SU-DHL-6 (cell line): ENCODE data around the gene OPRM1.

Experiments used
- H2AFZ ChIP-seq: fragments of 200-600 bp; sonication (generic); 2 replicates; pipeline ENCODE4 v1.6.1; 2014; ENCODE audit warnings: low read depth, mild to moderate bottlenecking, moderate library complexity, mixed read lengths, antibody characterized with exemption, low read length; ENCODE audit not compliant: severe bottlenecking
- H3F3A ChIP-seq: fragments of 200-600 bp; shearing (Covaris generic); 2 replicates; pipeline ENCODE4 v1.6.0; 2016; ENCODE audit warnings: antibody characterized with exemption, mild to moderate bottlenecking; ENCODE audit not compliant: insufficient read depth
- H3K27ac ChIP-seq: fragments of 200-600 bp; sonication (generic); 2 replicates; pipeline ENCODE4 v1.5.1; 2016; ENCODE audit warnings: low read depth, mild to moderate bottlenecking, low read length, moderate library complexity, mixed read lengths
- H3K27me3 ChIP-seq: fragments of 200-600 bp; sonication (generic), shearing (Covaris generic); 2 replicates; pipeline ENCODE4 v1.6.0; 2014; ENCODE audit warnings: mild to moderate bottlenecking, low read length
- H3K36me3 ChIP-seq: fragments of 200-600 bp; sonication (generic); 2 replicates; pipeline ENCODE4 v1.6.1; 2014; ENCODE audit warnings: mild to moderate bottlenecking, low read length, mixed read lengths
- H3K4me2 ChIP-seq: fragments of 300-600, 200-600 bp; shearing (Covaris generic), sonication (generic); 2 replicates; pipeline ENCODE4 v1.6.0; 2014; ENCODE audit warnings: low read length, low read depth, mild to moderate bottlenecking; ENCODE audit not compliant: poor library complexity, severe bottlenecking
- H3K4me3 ChIP-seq: fragments of 200-600 bp; sonication (generic); 2 replicates; pipeline ENCODE4 v1.5.1; 2014; ENCODE audit warnings: antibody characterized with exemption, low read length, mild to moderate bottlenecking, mixed read lengths; ENCODE audit not compliant: insufficient read depth, poor library complexity, severe bottlenecking
- H3K79me2 ChIP-seq: fragments of 200-600 bp; sonication (generic); 2 replicates; pipeline ENCODE4 v1.6.1; 2014; ENCODE audit warnings: mild to moderate bottlenecking, low read length, moderate library complexity; ENCODE audit not compliant: insufficient read depth
- H3K9ac ChIP-seq: fragments of 200-600 bp; sonication (generic); 2 replicates; pipeline ENCODE4 v1.7.0; 2014; ENCODE audit warnings: mild to moderate bottlenecking, low read length
- H3K9me2 ChIP-seq: fragments of 200-600 bp; sonication (generic); replicated peaks from 2 replicates; pipeline ENCODE4 v1.6.1; 2014; ENCODE audit warnings: low read length; ENCODE audit not compliant: insufficient read depth
- H3K9me3 ChIP-seq: fragments of 200-600 bp; sonication (generic); 2 replicates; pipeline ENCODE4 v1.6.1; 2014; ENCODE audit warnings: low read length, mixed read lengths; ENCODE audit not compliant: insufficient read depth
- H4K20me1 ChIP-seq: fragments of 200-600 bp; sonication (generic); 2 replicates; pipeline ENCODE4 v1.6.1; 2014; ENCODE audit warnings: low read depth, mild to moderate bottlenecking, antibody characterized with exemption, low read length, moderate library complexity, mixed read lengths
- CTCF ChIP-seq: fragments of 200-600 bp; sonication (generic); IDR thresholded peaks from one replicate; pipeline ENCODE4 v1.5.1; 2017; ENCODE audit warnings: antibody characterized with exemption, mild to moderate bottlenecking, low read length, moderate library complexity; ENCODE audit not compliant: insufficient read depth, poor library complexity, severe bottlenecking
- EZH2phosphoT487 ChIP-seq: fragments of 200-600 bp; sonication (generic), shearing (Covaris generic); conservative IDR thresholded peaks from 2 replicates; pipeline ENCODE4 v1.6.1; 2018; ENCODE audit warnings: mild to moderate bottlenecking, antibody characterized with exemption, low read length, moderate library complexity, mixed read lengths

The OPRM1 gene

DNA sequence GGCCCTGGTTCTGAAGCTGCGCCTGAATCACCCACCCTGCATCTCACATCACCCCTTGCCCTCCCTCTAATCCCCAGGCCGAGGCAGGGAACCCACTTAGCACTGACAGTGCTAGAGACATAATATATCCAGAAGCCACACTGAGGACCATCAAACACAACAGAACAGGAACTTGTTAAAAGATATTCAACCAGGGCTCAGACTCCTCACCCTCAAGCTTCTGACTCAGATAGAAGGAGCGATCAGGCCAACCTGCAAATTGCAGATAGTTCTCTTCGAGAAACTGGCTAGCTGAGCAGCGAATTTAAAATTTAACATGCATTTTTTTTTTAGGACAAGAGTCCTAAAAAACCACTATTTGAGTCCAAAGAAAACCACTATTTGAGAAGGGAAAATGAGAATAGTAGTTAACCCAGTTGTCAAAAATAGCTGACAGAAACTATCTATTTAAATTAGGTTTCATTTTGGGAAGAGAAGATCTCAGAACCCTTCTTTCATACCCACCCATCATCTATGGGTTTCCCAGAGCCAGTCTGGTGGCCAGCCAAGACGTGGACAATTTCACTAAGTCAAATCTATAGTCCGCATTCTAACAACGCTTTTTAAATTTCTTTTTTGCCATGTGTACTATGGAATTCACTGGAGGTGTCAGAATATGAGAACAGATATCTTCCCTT lies 95.6 kb downstream of the OPRM1 start:
- Histone ChIP-seq H3K4me2 (no peak overlapping the region), H3K36me3 (no peaks in the 10 kb centered on the region), H4K20me1 (no peaks in the 10 kb centered on the region), H3K9ac (no peak overlapping the region), H3K9me3 (no peaks in the 10 kb centered on the region), H3K27ac (no peak overlapping the region), H3K27me3 (no peaks in the 10 kb centered on the region), H3K4me3 (no peak overlapping the region), H2AFZ (no peak overlapping the region), H3F3A (no peaks in the 10 kb centered on the region), H3K79me2 (no peaks in the 10 kb centered on the region), H3K9me2 (no peaks in the 10 kb centered on the region)
- TF ChIP-seq CTCF = no peak

- no peak overlapping the region for H3K9ac ChIP-seq
Measured at GRCh38 chr6:154138793-154139192, 99.8 kb downstream of the OPRM1 start.

DNA sequence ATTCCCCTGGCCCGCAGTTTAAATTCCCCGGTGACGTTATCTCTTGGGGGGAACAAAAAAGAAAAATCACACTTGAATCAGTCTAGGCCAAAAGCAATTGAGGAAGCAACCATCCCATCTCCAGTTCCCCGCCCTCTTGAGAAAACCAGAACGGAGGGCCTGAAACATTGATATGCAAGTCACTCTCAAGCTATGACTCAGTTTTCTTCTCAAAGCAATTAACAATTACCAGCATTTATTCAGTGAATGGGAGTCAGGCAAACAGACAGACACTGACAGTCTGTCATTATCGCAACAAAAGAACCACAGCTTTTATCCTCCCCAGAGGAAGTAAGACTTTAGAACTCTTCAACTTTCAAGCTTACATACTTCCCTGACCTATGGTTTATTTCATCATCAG lies 100.9 kb downstream of the OPRM1 start:
- no peak overlapping the region for H3K4me2 ChIP-seq
- H3K79me2 ChIP-seq = no peaks in the 10 kb centered on the region
- H4K20me1 ChIP-seq = no peaks in the 10 kb centered on the region
- H3K27ac ChIP-seq = no peak overlapping the region
- H3K9ac ChIP-seq = no peak overlapping the region
- no peaks in the 10 kb centered on the region for H3K27me3 ChIP-seq
- H3K36me3 ChIP-seq = no peaks in the 10 kb centered on the region
- H3K9me3 ChIP-seq = no peaks in the 10 kb centered on the region
- no peak overlapping the region for H2AFZ ChIP-seq
- no peaks in the 10 kb centered on the region for H3K9me2 ChIP-seq
- no peak for TF ChIP-seq EZH2phosphoT487
- TF ChIP-seq CTCF = no peak
- H3K4me3 ChIP-seq = no peak overlapping the region
- H3F3A ChIP-seq = no peaks in the 10 kb centered on the region

More at GRCh38 chr6:154138793-154139192, 99.8 kb downstream of the OPRM1 start:
- H3K9me3 ChIP-seq = no peaks in the 10 kb centered on the region
- no peaks in the 10 kb centered on the region for H4K20me1 ChIP-seq
- H3F3A ChIP-seq = no peaks in the 10 kb centered on the region
- no peak overlapping the region for H2AFZ ChIP-seq
- no peaks in the 10 kb centered on the region for H3K79me2 ChIP-seq
- H3K27ac ChIP-seq = no peak overlapping the region
- H3K27me3 ChIP-seq = no peaks in the 10 kb centered on the region
- H3K36me3 ChIP-seq = no peaks in the 10 kb centered on the region
- no peaks in the 10 kb centered on the region for H3K9me2 ChIP-seq
- TF ChIP-seq CTCF = no peak
- no peak for TF ChIP-seq EZH2phosphoT487
- H3K4me3 ChIP-seq = no peak overlapping the region
- no peak overlapping the region for H3K4me2 ChIP-seq
